Heart left ventricle (tissue), 16 donors: ENCODE measurements around the gene QSOX2. TPM values are rescaled to one million over a fixed set of nuclear protein-coding genes. Genes with fewer than 3 reads are reported as not detected.

Experiments used
- ATAC-seq, 4 donors: fragments of 200-7000 bp; cut with Tn5 transposase; one replicate each; pipeline ENCODE4 v1.9.1; 2020 to 2022; ENCODE audit warnings: moderate library complexity in 4 of 4, mild to moderate bottlenecking in 3 of 4, moderate number of reproducible peaks in 1 of 4
- DNase-seq, 5 donors: peaks; one replicate each; pipeline ENCODE4 v3.0.0-alpha.2; 2020
- H3K27ac ChIP-seq, 12 donors: fragments of 200-600 bp; sonication (generic) in 4 of 12; one replicate each; pipeline versions ENCODE4 v1.5.0 to v1.8.0; 2016 to 2022; ENCODE audit warnings: mild to moderate bottlenecking in 2 of 12
- H3K27me3 ChIP-seq, 9 donors: fragments of 200-600 bp; sonication (generic) in 2 of 9; one replicate each; pipeline versions ENCODE4 v1.5.1 to v1.8.0; 2016 to 2022; ENCODE audit warnings: mild to moderate bottlenecking in 3 of 9
- H3K36me3 ChIP-seq, 9 donors: fragments of 200-600 bp; sonication (generic) in 2 of 9; one replicate each; pipeline versions ENCODE4 v1.5.0 to v1.8.0; 2018 to 2022; ENCODE audit warnings: mild to moderate bottlenecking in 2 of 9
- H3K4me1 ChIP-seq, 12 donors: fragments of 200-600 bp; sonication (generic) in 4 of 12; one replicate each; pipeline versions ENCODE4 v1.5.0 to v1.8.0; 2016 to 2022; ENCODE audit warnings: mild to moderate bottlenecking in 3 of 12
- H3K4me3 ChIP-seq, 12 donors: fragments of 200-600 bp; sonication (generic) in 4 of 12; one replicate each; pipeline versions ENCODE4 v1.5.0 to v1.8.0; 2017 to 2022; ENCODE audit warnings: mild to moderate bottlenecking in 9 of 12, moderate library complexity in 4 of 12
- H3K9me3 ChIP-seq, 12 donors: fragments of 200-600 bp; sonication (generic) in 4 of 12; one replicate each; pipeline versions ENCODE4 v1.5.0 to v1.8.0; 2016 to 2022; ENCODE audit warnings: mild to moderate bottlenecking in 1 of 12
- CTCF ChIP-seq, 12 donors: fragments of 200-600 bp; sonication (generic) in 4 of 12; IDR thresholded peaks; one replicate each; pipeline versions ENCODE4 v1.5.0 to v1.8.0; 2018 to 2022; ENCODE audit warnings: antibody characterized with exemption in 12 of 12, mild to moderate bottlenecking in 5 of 12
- POLR2A ChIP-seq, 2 donors: fragments of 450-650 bp; IDR thresholded peaks; one replicate each; pipeline ENCODE4 v1.6.1; 2017; ENCODE audit warnings: antibody characterized with exemption in 2 of 2, mild to moderate bottlenecking in 2 of 2, moderate library complexity in 2 of 2
- WGBS, 4 donors: extraction: QIAGEN DNeasy Blood & Tissue Kit in 2 of 4; methylation state at CpG; one replicate each; pipeline versions ENCODE4 v1.1.5 to v1.1.7; 2013 to 2018; 5-methylcytosine and 5-hydroxymethylcytosine counted together
- intact Hi-C, 10 donors: fragments of 100-400 bp; cut with DNase I; formaldehyde crosslinking; loops; one replicate each; pipeline versions ENCODE4 v1.11.1 to v1.14.2; 2022
- polyA plus RNA-seq, 2 donors: library from polyadenylated mRNA; stranded (reverse); fragments of 200-250 nt; gene quantifications; one replicate each; pipeline ENCODE4 v1.2.3, GENCODE V29; 2013
- total RNA-seq, 9 donors: library from RNA; depleted of rRNA in 2 of 9; stranded (reverse); fragments of >200 nt in 2 of 9; fragmentation: NEBNext Ultra II Directional in 3 of 9; extraction: Animal tissue kit (Norgen Biotek cat#: 25700) in 3 of 9; gene quantifications; one replicate each; pipeline versions ENCODE4 v1.1.0 to v1.2.4, GENCODE V29; 2016 to 2023
- donor health status: ischemic (EF 13 %, LVEDD 7.1; RV severe dilation, severe dysfunction).
- donor health status: healthy with polysubstance abuse.
- donor health status: DM: no; HTN: yes; CAD: no.
- donor health status: DM: no; HTN: no; CAD: no.
- donor health status: ischemic (EF 25% LVEDD 6.9; RV normal size, moderate dysfunction).
- donor health status: ischemic (EF 25% LVEDD 5.7; RV mildly dilated, moderate dysfunction).
- donor health status: healthy.
- donor health status: DM: yes; HTN: yes; CAD: no.
- donor health status: ischemic (EF 35%, LVEDD 5.7; RV mildly dilated, moderate dysfunction).
- donor health status: nonischemic (EF 11% LVEDD 7.7; RV severe dilation, severe dysfunction).
- donor health status: DM: yes; HTN: yes; CAD: no.
- donor health status: PGD.
- donor health status: ischemic (EF 29% LVEDD 5.4; RV normal size, mild dysfunction).
- donor health status: nonischemic (EF 23%, LVEDD 6.1; RV moderate dilation, normal function).

QSOX2 gene
- total and polyA plus RNA-seq, 11 donors, result 4.3 to 9.9 (median 5.9) TPM

GRCh38 chr9:136203408-136204144 lies 42.0 kb downstream of the QSOX2 start:
- DNase-seq, result no peak
- Histone ChIP-seq H3K9me3 (no peaks in the 10 kb centered on the region), H3K4me3 (no peak overlapping the region), H3K4me1 (peaks cover 0 to 19% (median 2%) of the 10 kb centered on the region in 12 donors), H3K27me3 (peaks cover 50 to 69% (median 62%) of the 10 kb centered on the region in 9 donors), H3K36me3 (peaks cover 0 to 4% (median under 1%) of the 10 kb centered on the region in 9 donors), H3K27ac (no peak overlapping the region)
- intact Hi-C loops, result no loop called here
- 18 to 42% (median 20%) methylated on average over 8 to 33 of the region's 33 CpGs for WGBS, 4 donors
- no peak for ATAC-seq
- TF ChIP-seq CTCF (IDR thresholded peaks at IDR 0.05), result no peak
- no peak for TF ChIP-seq POLR2A (IDR thresholded peaks at IDR 0.05)

- Histone ChIP-seq H3K4me3 (no peak overlapping the region), H3K9me3 (no peaks in the 10 kb centered on the region), H3K27me3 (peaks cover 58 to 77% (median 71%) of the 10 kb centered on the region in 9 donors), H3K27ac (no peak overlapping the region), H3K36me3 (no peaks in the 10 kb centered on the region), H3K4me1 (peaks cover 0 to 26% (median 5%) of the 10 kb centered on the region in 12 donors)
- TF ChIP-seq POLR2A (IDR thresholded peaks at IDR 0.05) (no peak), CTCF (IDR thresholded peaks at IDR 0.05) (no peak)
- no peak for DNase-seq
- no peak for ATAC-seq
- intact Hi-C loops, result no loop called here
- 10 to 20% (median 13%) methylated on average over 31 to 99 of the region's 99 CpGs for WGBS, 4 donors
Observed at GRCh38 chr9:136202454-136203407, 42.9 kb downstream of the QSOX2 start.

- no peak overlapping the region for H3K4me3 ChIP-seq
- no peaks in the 10 kb centered on the region for H3K9me3 ChIP-seq
- WGBS, 4 donors, result 6 to 12% (median 7%) methylated on average over 15 to 85 of the region's 85 CpGs
- H3K36me3 ChIP-seq, result no peaks in the 10 kb centered on the region
- H3K4me1 ChIP-seq, result peaks cover 0 to 26% (median 5%) of the 10 kb centered on the region in 12 donors
- ATAC-seq (peak in 1 of 4 donors; percentile 69), DNase-seq (no peak)
- intact Hi-C loops, result no loop called here
- H3K27me3 ChIP-seq, result peaks cover 66 to 86% (median 80%) of the 10 kb centered on the region in 9 donors
- TF ChIP-seq CTCF (IDR thresholded peaks at IDR 0.05) (no peak), POLR2A (IDR thresholded peaks at IDR 0.05) (no peak)
- no peak overlapping the region for H3K27ac ChIP-seq
Observed at GRCh38 chr9:136201609-136202453, 43.8 kb downstream of the QSOX2 start.
